ENCODE data around the gene DISC1. TPM values are rescaled to one million over a fixed set of nuclear protein-coding genes. Genes with fewer than 3 reads are reported as not detected.

Gene DISC1
- polyA plus RNA-seq, 1 of the 3 experiments (the other 2 are of a cell fraction) = 1.7 TPM

DNA sequence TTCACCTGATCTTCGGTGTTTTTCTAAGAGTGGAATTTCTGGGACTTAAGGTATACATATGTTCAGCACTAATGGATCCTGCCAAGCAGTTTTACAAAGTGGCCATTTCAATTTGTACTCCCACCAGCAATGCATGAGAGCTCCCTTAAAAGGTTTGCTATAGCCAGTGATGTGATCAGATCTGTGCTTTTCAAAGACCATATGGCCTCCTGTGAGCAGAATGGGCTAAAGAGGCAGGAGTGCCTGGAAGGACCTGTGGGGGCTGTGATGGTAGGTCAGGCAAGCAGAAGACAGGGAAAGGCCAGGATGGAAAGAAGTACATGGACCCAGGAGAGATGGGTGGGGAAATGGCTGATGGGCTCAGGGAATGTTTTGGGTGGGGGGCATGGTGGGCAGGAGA, 252.7 kb downstream of the DISC1 start:
- CTCF ChIA-PET = interaction anchor here (0.8 to 1.2 kb wide), 4 partner anchors 12 to 809 kb away, joined by 3 to 4 read pairs (median 3); no protein-coding TSS in a partner anchor
- Histone ChIP-seq H3K9me2 (no peaks in the 10 kb centered on the region), H2AFZ (ENCODE audit: low read depth) (no peak overlapping the region), H3K79me2 (ENCODE audit: insufficient read depth) (no peaks in the 10 kb centered on the region), H3K27ac (ENCODE audit: low read depth in 2 of 2, low read length in 1 of 2) (peak overlapping the region in 1 of 2 experiments; percentile 83; a peak in 1 of 4 replicates), H3K27me3 (ENCODE audit: insufficient read depth) (no peaks in the 10 kb centered on the region), H3K4me3 (ENCODE audit: low read depth in 2 of 2, low read length in 1 of 2) (no peak overlapping the region), H3K9ac (no peak overlapping the region), H3K36me3 (replicated peaks in 1 of 2; ENCODE audit: control insufficient read depth in 1 of 2, insufficient read depth in 2 of 2, low read length in 1 of 2) (no peaks in the 10 kb centered on the region), H3K9me3 (no peaks in the 10 kb centered on the region), H3K4me1 (ENCODE audit: control insufficient read depth in 1 of 2, insufficient read depth in 2 of 2, low read depth in 1 of 2, low read length in 1 of 2) (peaks cover 0 to 15% of the 10 kb centered on the region in 2 experiments; a peak in 2 of 4 replicates), H3F3A (replicated peaks; ENCODE audit: insufficient read depth) (no peaks in the 10 kb centered on the region), H3K4me2 (no peak overlapping the region), H4K20me1 (ENCODE audit: insufficient read depth) (no peaks in the 10 kb centered on the region)
- 37% methylated on average over 1 of the region's 1 CpG for WGBS (ENCODE audit: low lambda C conversion rate)
- TF ChIP-seq MAX (IDR thresholded peaks at IDR 0.05; ENCODE audit: low read depth) = no peak
- TF ChIP-seq YY1 (IDR thresholded peaks at IDR 0.05; ENCODE audit: low read depth) = no peak
- peak; percentile 41; the same call in 1 of the 2 replicates for TF ChIP-seq GATA2 (CRISPR knock-in tag; IDR thresholded peaks at IDR 0.05)
- POLR2A ChIA-PET = no interaction called here
- DNase-seq = peak; percentile 63

DNA sequence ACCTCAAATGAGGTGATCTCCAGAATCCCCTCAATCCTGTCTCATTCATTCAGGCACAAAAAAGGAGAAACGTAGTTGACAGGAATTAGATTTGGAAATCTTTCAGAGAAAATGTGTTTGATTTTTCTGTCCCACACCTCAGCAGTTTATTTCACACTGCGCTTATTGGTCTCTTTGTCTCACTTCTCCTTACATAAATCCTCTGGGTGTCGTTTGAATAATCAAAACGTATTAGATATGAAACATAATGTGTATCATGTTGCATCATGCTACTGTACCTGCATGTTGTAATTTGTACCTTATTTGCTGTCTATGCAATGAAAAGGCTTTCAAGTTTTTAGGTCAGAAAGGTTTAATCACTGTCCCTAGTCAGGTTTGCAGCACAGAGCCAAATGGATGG, 255.7 kb downstream of the DISC1 start:
- ChIA-PET CTCF (interaction anchor here (1.5 kb wide), 1 partner anchor 14 kb away, joined by 3 read pairs; no protein-coding TSS in a partner anchor), POLR2A (no interaction called here)
- Histone ChIP-seq H4K20me1 (ENCODE audit: insufficient read depth) (no peaks in the 10 kb centered on the region), H2AFZ (ENCODE audit: low read depth) (no peak overlapping the region), H3K9me3 (no peaks in the 10 kb centered on the region), H3K36me3 (replicated peaks in 1 of 2; ENCODE audit: control insufficient read depth in 1 of 2, insufficient read depth in 2 of 2, low read length in 1 of 2) (no peaks in the 10 kb centered on the region), H3K9me2 (no peaks in the 10 kb centered on the region), H3K27me3 (ENCODE audit: insufficient read depth) (no peaks in the 10 kb centered on the region), H3K79me2 (ENCODE audit: insufficient read depth) (no peaks in the 10 kb centered on the region), H3K9ac (no peak overlapping the region), H3K4me1 (ENCODE audit: control insufficient read depth in 1 of 2, insufficient read depth in 2 of 2, low read depth in 1 of 2, low read length in 1 of 2) (peaks cover 0 to 15% of the 10 kb centered on the region in 2 experiments; a peak in 2 of 4 replicates), H3F3A (replicated peaks; ENCODE audit: insufficient read depth) (no peaks in the 10 kb centered on the region), H3K27ac (ENCODE audit: low read depth in 2 of 2, low read length in 1 of 2) (no peak overlapping the region), H3K4me2 (no peak overlapping the region), H3K4me3 (ENCODE audit: low read depth in 2 of 2, low read length in 1 of 2) (no peak overlapping the region)
- WGBS (ENCODE audit: low lambda C conversion rate) = 83% methylated on average over 4 of the region's 4 CpGs
- no peak for DNase-seq
- TF ChIP-seq FOXM1 (IDR thresholded peaks at IDR 0.05; ENCODE audit: low read depth) (no peak), USF1 (IDR thresholded peaks at IDR 0.05; ENCODE audit: borderline replicate concordance, low read depth) (no peak)

GRCh38 chr1:231882790-231883189, 256.2 kb downstream of the DISC1 start:
- Histone ChIP-seq H3K4me2 (no peak overlapping the region), H3K4me3 (ENCODE audit: low read depth in 2 of 2, low read length in 1 of 2) (no peak overlapping the region), H3K9ac (no peak overlapping the region), H3K27ac (ENCODE audit: low read depth in 2 of 2, low read length in 1 of 2) (no peak overlapping the region), H3K36me3 (replicated peaks in 1 of 2; ENCODE audit: control insufficient read depth in 1 of 2, insufficient read depth in 2 of 2, low read length in 1 of 2) (no peaks in the 10 kb centered on the region), H3K27me3 (ENCODE audit: insufficient read depth) (no peaks in the 10 kb centered on the region), H3K9me2 (no peaks in the 10 kb centered on the region), H3K4me1 (ENCODE audit: control insufficient read depth in 1 of 2, insufficient read depth in 2 of 2, low read depth in 1 of 2, low read length in 1 of 2) (peaks cover 0 to 15% of the 10 kb centered on the region in 2 experiments; a peak in 2 of 4 replicates), H4K20me1 (ENCODE audit: insufficient read depth) (no peaks in the 10 kb centered on the region), H3K9me3 (no peaks in the 10 kb centered on the region), H2AFZ (ENCODE audit: low read depth) (no peak overlapping the region), H3K79me2 (ENCODE audit: insufficient read depth) (no peaks in the 10 kb centered on the region), H3F3A (replicated peaks; ENCODE audit: insufficient read depth) (no peaks in the 10 kb centered on the region)
- WGBS (ENCODE audit: low lambda C conversion rate) = 91% methylated on average over 8 of the region's 8 CpGs
- DNase-seq = no peak
- ChIA-PET CTCF (interaction anchor here (1.5 kb wide), 1 partner anchor 15 kb away, joined by 3 read pairs; no protein-coding TSS in a partner anchor), POLR2A (no interaction called here)
- no peak for TF ChIP-seq PBX3 (IDR thresholded peaks at IDR 0.05)
- no peak for TF ChIP-seq RAD21 (IDR thresholded peaks at IDR 0.05; ENCODE audit: low read length)
- no peak for TF ChIP-seq GABPA (IDR thresholded peaks at IDR 0.05; ENCODE audit: low read depth)
- no peak for TF ChIP-seq EZH2phosphoT487 (IDR thresholded peaks at IDR 0.05; ENCODE audit: borderline replicate concordance, low read depth)
- no peak for TF ChIP-seq POLR2AphosphoS5 (IDR thresholded peaks at IDR 0.05; ENCODE audit: low read depth, low read length)
- TF ChIP-seq RFX5 (IDR thresholded peaks at IDR 0.05; ENCODE audit: low read length) = no peak
- TF ChIP-seq JUND (IDR thresholded peaks at IDR 0.05) = no peak
- TF ChIP-seq TCF12 (IDR thresholded peaks at IDR 0.05) = no peak
- TF ChIP-seq REST (IDR thresholded peaks at IDR 0.05; ENCODE audit: low read depth, low read length) = no peak
- TF ChIP-seq MXI1 (IDR thresholded peaks at IDR 0.05; ENCODE audit: low read depth, low read length) = no peak
- TF ChIP-seq SMC3 (IDR thresholded peaks at IDR 0.05; ENCODE audit: low read depth, low read length) = no peak
- TF ChIP-seq SIN3A (IDR thresholded peaks at IDR 0.05; ENCODE audit: borderline replicate concordance, low read depth, low read length) = no peak

Data from SK-N-SH (cell line).